Measurements from ENCODE around the gene BDH1. TPM values are rescaled to one million over a fixed set of nuclear protein-coding genes. Genes with fewer than 3 reads are reported as not detected.
A peak's percentile ranks its signal among the peaks of the same experiment; 100 is the strongest.

Gene BDH1
- total RNA-seq, 4 donors from 2014 or later = 44.4 to 60.6 (median 52.2) TPM

- no peak for DNase-seq
- no peaks in the 10 kb centered on the region for H3K9me3 ChIP-seq
- TF ChIP-seq, protein P1, sequence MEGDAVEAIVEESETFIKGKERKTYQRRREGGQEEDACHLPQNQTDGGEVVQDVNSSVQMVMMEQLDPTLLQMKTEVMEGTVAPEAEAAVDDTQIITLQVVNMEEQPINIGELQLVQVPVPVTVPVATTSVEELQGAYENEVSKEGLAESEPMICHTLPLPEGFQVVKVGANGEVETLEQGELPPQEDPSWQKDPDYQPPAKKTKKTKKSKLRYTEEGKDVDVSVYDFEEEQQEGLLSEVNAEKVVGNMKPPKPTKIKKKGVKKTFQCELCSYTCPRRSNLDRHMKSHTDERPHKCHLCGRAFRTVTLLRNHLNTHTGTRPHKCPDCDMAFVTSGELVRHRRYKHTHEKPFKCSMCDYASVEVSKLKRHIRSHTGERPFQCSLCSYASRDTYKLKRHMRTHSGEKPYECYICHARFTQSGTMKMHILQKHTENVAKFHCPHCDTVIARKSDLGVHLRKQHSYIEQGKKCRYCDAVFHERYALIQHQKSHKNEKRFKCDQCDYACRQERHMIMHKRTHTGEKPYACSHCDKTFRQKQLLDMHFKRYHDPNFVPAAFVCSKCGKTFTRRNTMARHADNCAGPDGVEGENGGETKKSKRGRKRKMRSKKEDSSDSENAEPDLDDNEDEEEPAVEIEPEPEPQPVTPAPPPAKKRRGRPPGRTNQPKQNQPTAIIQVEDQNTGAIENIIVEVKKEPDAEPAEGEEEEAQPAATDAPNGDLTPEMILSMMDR (IDR thresholded peaks at IDR 0.05) = no peak
- TF ChIP-seq POLR2A (IDR thresholded peaks at IDR 0.05) = no peak
- 71 to 84% methylated on average over 7 of the region's 7 CpGs for WGBS, 2 donors
- H3K36me3 ChIP-seq = no peaks in the 10 kb centered on the region
- no peak overlapping the region for H3K27ac ChIP-seq
- no peak overlapping the region for H3K4me3 ChIP-seq
- peaks cover 0 to 26% (median 11%) of the 10 kb centered on the region in 3 donors for H3K4me1 ChIP-seq
- intact Hi-C loops (cut with DNase I) = no loop called here
- H3K27me3 ChIP-seq = peaks cover 0 to 4% (median 0%) of the 10 kb centered on the region in 4 donors
Observed at GRCh38 chr3:197468167-197468566, 87.6 kb downstream of the BDH1 start.

DNA sequence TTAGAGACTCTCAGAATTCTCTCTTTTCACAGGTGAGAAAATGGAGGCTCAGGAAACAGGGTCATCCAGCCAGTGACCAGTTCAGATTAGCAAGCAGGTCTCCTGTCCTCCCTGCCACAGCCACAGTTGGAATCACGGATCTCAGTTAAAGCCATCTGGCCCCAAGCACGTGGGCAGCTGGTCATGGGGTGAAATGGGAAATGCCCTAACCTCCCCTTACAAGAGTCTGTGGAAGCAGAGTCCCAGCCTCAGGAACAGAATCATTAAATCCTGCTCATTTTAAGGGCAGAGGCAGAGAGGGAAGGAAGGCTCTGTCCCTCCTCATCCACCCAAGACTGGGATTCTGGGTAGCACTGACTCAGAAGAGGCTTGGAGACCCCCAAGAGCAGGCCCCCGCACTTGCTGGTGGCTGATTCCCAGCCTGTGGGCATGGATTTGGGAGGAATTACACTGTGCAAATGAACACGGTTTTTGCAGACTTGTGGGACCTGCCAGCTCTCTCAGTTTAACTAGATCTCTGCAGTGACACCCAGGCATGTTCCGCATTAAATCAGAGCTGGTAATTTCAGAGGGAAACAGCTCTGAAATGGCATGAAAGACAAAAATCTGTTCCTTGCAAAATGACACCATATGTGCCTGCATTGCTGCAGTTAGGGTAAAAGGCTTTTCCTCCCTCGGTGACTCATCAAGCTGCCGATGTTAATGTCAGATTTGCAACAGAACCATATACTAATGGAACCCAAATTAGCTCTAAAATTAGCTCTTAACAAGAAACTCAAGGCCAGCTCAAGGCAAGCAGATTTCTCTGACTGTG lies 89.0 kb downstream of the BDH1 start:
- DNase-seq = no peak
- H3K27ac ChIP-seq = peak overlapping the region in 2 of 4 donors; percentile 22
- peaks cover 0 to 26% (median 11%) of the 10 kb centered on the region in 3 donors for H3K4me1 ChIP-seq
- 27 to 30% methylated on average over 7 of the region's 7 CpGs for WGBS, 2 donors
- TF ChIP-seq, protein P1 (IDR thresholded peaks at IDR 0.05) = no peak
- no peak for TF ChIP-seq POLR2A (IDR thresholded peaks at IDR 0.05)
- H3K27me3 ChIP-seq = peaks cover 0 to 4% (median 0%) of the 10 kb centered on the region in 4 donors
- no peaks in the 10 kb centered on the region for H3K9me3 ChIP-seq
- H3K4me3 ChIP-seq = no peak overlapping the region
- intact Hi-C loops (cut with DNase I) = no loop called here
- no peaks in the 10 kb centered on the region for H3K36me3 ChIP-seq

DNA sequence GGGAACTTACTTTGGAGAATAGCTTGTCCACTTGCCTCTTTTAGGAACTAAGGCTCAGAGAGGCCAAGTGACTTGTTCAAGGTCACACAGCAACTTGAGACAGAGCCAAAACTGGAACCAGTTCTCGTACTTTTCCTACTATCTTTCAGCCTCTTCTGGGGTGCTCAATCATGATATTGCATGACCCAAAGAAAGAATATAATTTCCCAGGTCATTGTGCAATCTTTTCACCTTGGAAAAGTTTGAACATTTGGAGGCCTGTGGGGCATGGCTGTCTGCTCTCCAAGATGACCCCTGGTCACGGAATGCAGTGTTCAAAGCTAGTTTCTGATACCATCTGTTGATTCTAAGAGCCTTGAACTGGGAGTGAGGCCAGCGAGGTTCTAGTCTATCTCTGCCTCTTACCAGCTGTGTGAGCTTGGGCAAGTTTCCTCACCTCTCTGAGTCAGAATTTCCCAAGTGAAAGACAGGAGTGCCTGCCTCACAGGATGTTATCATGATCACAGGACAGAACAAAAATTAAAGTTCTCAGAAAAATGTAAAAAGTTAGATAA lies 89.7 kb downstream of the BDH1 start:
- WGBS, 2 donors = 41 to 68% methylated on average over 3 of the region's 3 CpGs
- Histone ChIP-seq H3K4me3 (no peak overlapping the region), H3K36me3 (no peaks in the 10 kb centered on the region), H3K9me3 (no peaks in the 10 kb centered on the region), H3K4me1 (peaks cover 0 to 26% (median 11%) of the 10 kb centered on the region in 3 donors), H3K27me3 (peaks cover 0 to 4% (median 0%) of the 10 kb centered on the region in 4 donors), H3K27ac (peak overlapping the region in 1 of 4 donors; percentile 22)
- intact Hi-C loops (cut with DNase I) = no loop called here
- no peak for DNase-seq
- TF ChIP-seq POLR2A (IDR thresholded peaks at IDR 0.05) = no peak
- TF ChIP-seq, protein P1 (IDR thresholded peaks at IDR 0.05) = no peak

DNA sequence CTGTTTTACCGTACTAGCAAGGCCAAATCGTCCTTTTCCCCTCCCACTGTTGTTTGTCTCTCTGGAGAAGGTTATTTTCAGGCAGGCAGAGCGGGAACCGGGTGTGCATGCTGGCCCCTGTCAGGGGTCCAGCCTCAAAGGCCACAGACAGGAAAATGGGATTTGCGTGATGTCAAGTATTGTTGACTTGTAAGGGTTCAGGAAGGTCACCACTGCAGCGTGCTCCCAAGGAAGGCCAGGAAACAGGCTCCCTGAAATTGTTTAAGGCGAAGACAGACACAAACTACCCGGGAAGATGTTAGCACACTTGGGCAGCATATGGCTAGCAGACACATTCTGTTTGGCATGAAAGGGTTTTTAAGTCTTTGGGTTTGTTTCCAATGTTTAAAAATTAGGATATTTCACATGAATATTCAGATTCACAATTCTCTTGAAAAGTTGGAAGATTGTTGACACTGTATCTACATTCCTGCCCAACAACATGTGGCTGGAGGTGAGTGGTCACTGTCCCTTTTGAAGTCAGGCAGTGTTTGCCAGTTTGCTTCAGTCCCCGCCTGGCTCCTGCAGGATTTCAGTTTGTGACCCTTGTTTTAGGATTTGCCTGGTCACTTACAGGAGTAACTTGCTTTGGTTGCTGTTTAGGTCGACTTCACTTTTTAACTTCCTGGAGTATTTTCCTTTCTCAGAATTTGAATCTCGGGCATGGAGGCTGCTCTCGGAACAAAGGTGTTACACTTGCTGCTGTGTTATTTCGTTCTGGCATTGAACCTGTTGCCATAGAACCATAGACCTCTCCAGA lies 90.4 kb downstream of the BDH1 start:
- peak overlapping the region in 1 of 4 donors; percentile 21 for H3K27ac ChIP-seq
- WGBS, 2 donors = 68 to 77% methylated on average over 11 to 13 of the region's 13 CpGs
- H3K36me3 ChIP-seq = no peaks in the 10 kb centered on the region
- H3K9me3 ChIP-seq = no peaks in the 10 kb centered on the region
- no peak overlapping the region for H3K4me3 ChIP-seq
- TF ChIP-seq, protein P1 (IDR thresholded peaks at IDR 0.05) = no peak
- TF ChIP-seq POLR2A (IDR thresholded peaks at IDR 0.05) = no peak
- intact Hi-C loops (cut with DNase I) = no loop called here
- peaks cover 0 to 4% (median 0%) of the 10 kb centered on the region in 4 donors for H3K27me3 ChIP-seq
- DNase-seq = no peak
- peaks cover 0 to 26% (median 11%) of the 10 kb centered on the region in 3 donors for H3K4me1 ChIP-seq

Data from esophagus squamous epithelium (tissue), 5 donors.